ENCODE data around the gene WDR7. TPM values are rescaled to one million over a fixed set of nuclear protein-coding genes. Genes with fewer than 3 reads are reported as not detected.

The WDR7 gene
- total RNA-seq, 1 donor from 2014 or later = 23.1 TPM

GRCh38 chr18:56711708-56712445 is 60.7 kb downstream of the WDR7 start:
- ATAC-seq (ENCODE audit: poor library complexity) (no peak), DNase-seq (no peak)
- intact Hi-C loops (cut with DNase I) = no loop called here

- intact Hi-C loops (cut with DNase I) = no loop called here
- no peak for ATAC-seq (ENCODE audit: poor library complexity)
- DNase-seq = no peak
Measured at GRCh38 chr18:56712761-56713160, 61.6 kb downstream of the WDR7 start.

GRCh38 chr18:56715121-56715520 is 64.0 kb downstream of the WDR7 start:
- intact Hi-C loops (cut with DNase I) = no loop called here
- ATAC-seq (ENCODE audit: poor library complexity) = no peak
- DNase-seq = no peak

- intact Hi-C loops (cut with DNase I) = no loop called here
- DNase-seq (no peak), ATAC-seq (ENCODE audit: poor library complexity) (no peak)
Measured at GRCh38 chr18:56716692-56717146, 65.6 kb downstream of the WDR7 start.

GRCh38 chr18:56721031-56721430 is 69.9 kb downstream of the WDR7 start:
- intact Hi-C loops (cut with DNase I) = no loop called here
- DNase-seq = no peak
- no peak for ATAC-seq (ENCODE audit: poor library complexity)

GRCh38 chr18:56721491-56721890 is 70.3 kb downstream of the WDR7 start:
- no peak for ATAC-seq (ENCODE audit: poor library complexity)
- DNase-seq = no peak
- intact Hi-C loops (cut with DNase I) = no loop called here

- ATAC-seq (ENCODE audit: poor library complexity) = no peak
- intact Hi-C loops (cut with DNase I) = no loop called here
Measured at GRCh38 chr18:56722518-56722917, 71.4 kb downstream of the WDR7 start.

GRCh38 chr18:56723068-56723467 is 71.9 kb downstream of the WDR7 start:
- intact Hi-C loops (cut with DNase I) = no loop called here
- DNase-seq (no peak), ATAC-seq (ENCODE audit: poor library complexity) (no peak)

More at GRCh38 chr18:56722518-56722917, 71.4 kb downstream of the WDR7 start:
- no peak for DNase-seq

GRCh38 chr18:56723706-56724105 is 72.5 kb downstream of the WDR7 start:
- DNase-seq = no peak
- ATAC-seq (ENCODE audit: poor library complexity) = no peak
- intact Hi-C loops (cut with DNase I) = no loop called here

GRCh38 chr18:56726906-56727305 is 75.7 kb downstream of the WDR7 start:
- no peak for DNase-seq
- ATAC-seq (ENCODE audit: poor library complexity) = no peak
- intact Hi-C loops (cut with DNase I) = no loop called here

- no peak for DNase-seq
- intact Hi-C loops (cut with DNase I) = no loop called here
- ATAC-seq (ENCODE audit: poor library complexity) = no peak
Measured at GRCh38 chr18:56727399-56727798, 76.2 kb downstream of the WDR7 start.

- intact Hi-C loops (cut with DNase I) = no loop called here
- no peak for DNase-seq
- no peak for ATAC-seq (ENCODE audit: poor library complexity)
Measured at GRCh38 chr18:56728741-56729140, 77.6 kb downstream of the WDR7 start.

- DNase-seq (no peak), ATAC-seq (ENCODE audit: poor library complexity) (no peak)
- intact Hi-C loops (cut with DNase I) = no loop called here
Measured at GRCh38 chr18:56738184-56738583, 87.0 kb downstream of the WDR7 start.

GRCh38 chr18:56739731-56740130 is 88.6 kb downstream of the WDR7 start:
- intact Hi-C loops (cut with DNase I) = no loop called here
- no peak for DNase-seq
- ATAC-seq (ENCODE audit: poor library complexity) = no peak

GRCh38 chr18:56740645-56741044 is 89.5 kb downstream of the WDR7 start:
- intact Hi-C loops (cut with DNase I) = no loop called here
- ATAC-seq (ENCODE audit: poor library complexity) (no peak), DNase-seq (no peak)

- intact Hi-C loops (cut with DNase I) = no loop called here
- ATAC-seq (ENCODE audit: poor library complexity) = no peak
- DNase-seq = no peak
Measured at GRCh38 chr18:56741685-56742084, 90.5 kb downstream of the WDR7 start.

- ATAC-seq (ENCODE audit: poor library complexity) = no peak
- intact Hi-C loops (cut with DNase I) = no loop called here
- DNase-seq = no peak
Measured at GRCh38 chr18:56743115-56743514, 92.0 kb downstream of the WDR7 start.

GRCh38 chr18:56747032-56747658 is 96.0 kb downstream of the WDR7 start:
- no peak for DNase-seq
- intact Hi-C loops (cut with DNase I) = loop anchor here (5.0 kb wide), 1 partner anchor 815 kb away; no protein-coding TSS in a partner anchor
- no peak for ATAC-seq (ENCODE audit: poor library complexity)

- DNase-seq = no peak
- intact Hi-C loops (cut with DNase I) = loop anchor here (5.0 kb wide), 1 partner anchor 814 kb away; no protein-coding TSS in a partner anchor
Measured at GRCh38 chr18:56747857-56748256, 96.7 kb downstream of the WDR7 start.

GRCh38 chr18:56748698-56749268 is 97.6 kb downstream of the WDR7 start:
- intact Hi-C loops (cut with DNase I) = loop anchor here (5.0 kb wide), 1 partner anchor 814 kb away; no protein-coding TSS in a partner anchor
- ATAC-seq (ENCODE audit: poor library complexity) (peak; percentile 36), DNase-seq (no peak)

More at GRCh38 chr18:56747857-56748256, 96.7 kb downstream of the WDR7 start:
- ATAC-seq (ENCODE audit: poor library complexity) = no peak

Data from Right ventricle myocardium superior (tissue), 1 donor.